ENCODE data around the gene GRM8.
A peak's percentile ranks its signal among the peaks of the same experiment; 100 is the strongest.

GRM8 gene

DNA sequence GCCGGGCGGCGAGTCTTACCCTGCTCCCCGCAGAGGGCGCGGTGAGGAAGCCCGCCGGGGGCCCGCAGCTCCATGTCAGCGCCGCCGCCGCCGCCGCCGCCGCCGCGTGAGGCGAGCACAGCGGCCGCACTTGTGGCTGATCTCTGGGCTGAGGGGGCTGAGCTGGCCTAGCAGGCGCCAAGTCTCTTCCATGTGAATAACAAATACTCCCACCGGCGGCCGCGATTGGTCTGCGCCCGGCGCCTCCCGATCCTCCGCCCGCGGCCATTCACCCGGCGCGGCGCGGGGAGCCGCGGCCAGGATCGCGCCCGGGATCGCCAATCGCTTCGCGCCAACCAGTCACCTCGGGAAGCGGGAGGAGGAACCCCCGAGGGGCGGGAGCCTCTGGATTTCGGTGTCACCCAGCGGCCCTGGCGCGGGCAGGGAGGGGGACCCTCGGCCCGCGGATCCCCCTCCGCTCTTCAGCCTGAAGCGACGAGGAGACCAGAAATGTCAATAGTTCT lies at the start of gene GRM8:
TSS of gene GRM8 (minus strand) at position 164 of the 503 bp plus-strand sequence.
- H3K9me3 Mint-ChIP-seq: no peaks in the 10 kb centered on the region
- DNase-seq (ENCODE audit: low spot score in 2 of 2) (no peak), ATAC-seq (replicated peaks; ENCODE audit: extremely low read depth, poor library complexity, severe bottlenecking) (peak; percentile 23)
- peaks cover 88% of the 10 kb centered on the region for H3K27me3 Mint-ChIP-seq
- peaks cover 8% of the 10 kb centered on the region for H3K36me3 Mint-ChIP-seq (ENCODE audit: insufficient read depth)
- H3K4me3 Mint-ChIP-seq: peak within 1 kb of the TSS; percentile 82
- peaks cover 19% of the 10 kb centered on the region for H3K4me1 Mint-ChIP-seq
- H3K27ac Mint-ChIP-seq (ENCODE audit: low read depth): no peak within 1 kb of the TSS

DNA sequence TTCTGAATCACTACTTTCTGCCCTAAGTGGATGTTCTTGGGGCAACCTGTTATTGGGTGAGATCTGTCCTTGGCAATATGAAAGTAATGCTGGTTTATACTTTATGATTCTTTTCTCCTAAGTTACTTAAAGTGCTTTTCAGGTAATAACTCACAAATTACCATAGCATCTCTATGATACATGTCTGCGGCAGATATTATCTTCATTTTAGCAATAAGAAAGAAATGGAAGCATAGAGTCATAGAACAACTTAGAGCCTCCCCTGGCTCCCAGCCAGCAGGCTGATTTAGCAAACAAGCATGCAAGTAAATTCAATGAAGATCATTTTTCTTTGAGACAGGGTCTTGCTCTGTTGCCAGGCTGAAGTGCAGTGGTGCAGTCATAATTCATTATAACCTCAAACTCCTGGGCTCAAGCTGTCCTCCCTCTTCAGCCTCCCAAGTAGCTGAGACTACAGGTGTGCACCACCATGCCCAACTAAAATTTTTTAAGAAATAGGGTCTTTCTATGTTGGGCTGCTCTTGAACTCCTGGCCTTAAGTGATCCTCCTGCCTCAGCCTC lies 38.1 kb upstream of the GRM8 start:
- ATAC-seq (replicated peaks; ENCODE audit: extremely low read depth, poor library complexity, severe bottlenecking) (no peak), DNase-seq (ENCODE audit: low spot score in 2 of 2) (no peak)
- H3K4me3 Mint-ChIP-seq: no peak overlapping the region
- peaks cover 67% of the 10 kb centered on the region for H3K27me3 Mint-ChIP-seq
- no peak overlapping the region for H3K27ac Mint-ChIP-seq (ENCODE audit: low read depth)
- H3K4me1 Mint-ChIP-seq: no peaks in the 10 kb centered on the region
- no peaks in the 10 kb centered on the region for H3K36me3 Mint-ChIP-seq (ENCODE audit: insufficient read depth)
- no peaks in the 10 kb centered on the region for H3K9me3 Mint-ChIP-seq

- DNase-seq (ENCODE audit: low spot score in 2 of 2) (no peak), ATAC-seq (replicated peaks; ENCODE audit: extremely low read depth, poor library complexity, severe bottlenecking) (no peak)
- Mint-ChIP-seq H3K27me3 (peaks cover 70% of the 10 kb centered on the region), H3K9me3 (no peaks in the 10 kb centered on the region), H3K4me3 (no peak overlapping the region), H3K4me1 (no peaks in the 10 kb centered on the region), H3K27ac (ENCODE audit: low read depth) (no peak overlapping the region), H3K36me3 (ENCODE audit: insufficient read depth) (no peaks in the 10 kb centered on the region)
These were observed 37.4 kb upstream of the GRM8 start for GRCh38 chr7:127290116-127290655.

DNA sequence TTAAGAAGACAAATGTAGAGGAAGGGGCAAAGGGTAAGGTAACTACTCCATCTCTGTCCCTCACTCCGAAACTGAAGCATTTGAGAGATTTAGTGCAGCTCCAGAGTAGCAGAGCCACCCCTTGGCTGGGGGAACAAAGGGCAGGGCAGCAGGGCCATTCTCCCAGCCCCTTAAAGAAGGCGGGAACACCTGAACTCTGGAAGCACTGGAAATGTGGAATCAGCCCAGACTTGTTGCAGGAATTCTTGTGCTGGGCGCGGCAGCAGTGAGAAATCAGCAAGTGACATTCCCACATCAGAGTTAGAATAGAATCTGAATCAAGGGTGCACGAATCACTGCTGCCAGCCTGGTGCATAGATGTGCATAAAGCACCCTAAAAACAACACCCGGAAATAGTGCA lies 34.4 kb upstream of the GRM8 start:
- H3K27ac Mint-ChIP-seq (ENCODE audit: low read depth): no peak overlapping the region
- peaks cover 54% of the 10 kb centered on the region for H3K27me3 Mint-ChIP-seq
- no peak overlapping the region for H3K4me3 Mint-ChIP-seq
- H3K9me3 Mint-ChIP-seq: no peaks in the 10 kb centered on the region
- H3K36me3 Mint-ChIP-seq (ENCODE audit: insufficient read depth): no peaks in the 10 kb centered on the region
- no peaks in the 10 kb centered on the region for H3K4me1 Mint-ChIP-seq
- DNase-seq (ENCODE audit: low spot score in 2 of 2) (no peak), ATAC-seq (replicated peaks; ENCODE audit: extremely low read depth, poor library complexity, severe bottlenecking) (no peak)

GRCh38 chr7:127270093-127270492 lies 17.4 kb upstream of the GRM8 start:
- no peak for ATAC-seq (replicated peaks; ENCODE audit: extremely low read depth, poor library complexity, severe bottlenecking)
- no peaks in the 10 kb centered on the region for H3K36me3 Mint-ChIP-seq (ENCODE audit: insufficient read depth)
- no peak for DNase-seq (ENCODE audit: low spot score in 2 of 2)
- no peaks in the 10 kb centered on the region for H3K9me3 Mint-ChIP-seq
- H3K27me3 Mint-ChIP-seq: peaks cover 73% of the 10 kb centered on the region
- no peak overlapping the region for H3K4me3 Mint-ChIP-seq
- H3K27ac Mint-ChIP-seq (ENCODE audit: low read depth): no peak overlapping the region
- no peaks in the 10 kb centered on the region for H3K4me1 Mint-ChIP-seq

- Mint-ChIP-seq H3K9me3 (no peaks in the 10 kb centered on the region), H3K27me3 (peaks cover 66% of the 10 kb centered on the region), H3K36me3 (ENCODE audit: insufficient read depth) (no peaks in the 10 kb centered on the region), H3K4me1 (no peaks in the 10 kb centered on the region), H3K27ac (ENCODE audit: low read depth) (no peak overlapping the region), H3K4me3 (no peak overlapping the region)
- DNase-seq (ENCODE audit: low spot score in 2 of 2) (no peak), ATAC-seq (replicated peaks; ENCODE audit: extremely low read depth, poor library complexity, severe bottlenecking) (no peak)
These were observed 13.3 kb upstream of the GRM8 start for GRCh38 chr7:127266047-127266446.

GRCh38 chr7:127264219-127264618 lies 11.5 kb upstream of the GRM8 start:
- no peak for ATAC-seq (replicated peaks; ENCODE audit: extremely low read depth, poor library complexity, severe bottlenecking)
- Mint-ChIP-seq H3K4me3 (no peak overlapping the region), H3K4me1 (no peaks in the 10 kb centered on the region), H3K27me3 (peaks cover 51% of the 10 kb centered on the region), H3K36me3 (ENCODE audit: insufficient read depth) (no peaks in the 10 kb centered on the region), H3K27ac (ENCODE audit: low read depth) (no peak overlapping the region), H3K9me3 (peaks cover 6% of the 10 kb centered on the region)
- DNase-seq (ENCODE audit: low spot score in 2 of 2): no peak

- DNase-seq (ENCODE audit: low spot score in 2 of 2): no peak
- Mint-ChIP-seq H3K4me3 (no peak overlapping the region), H3K27me3 (peaks cover 55% of the 10 kb centered on the region), H3K36me3 (ENCODE audit: insufficient read depth) (peaks cover 3% of the 10 kb centered on the region), H3K9me3 (peaks cover 10% of the 10 kb centered on the region), H3K27ac (ENCODE audit: low read depth) (no peak overlapping the region), H3K4me1 (peaks cover 4% of the 10 kb centered on the region)
- no peak for ATAC-seq (replicated peaks; ENCODE audit: extremely low read depth, poor library complexity, severe bottlenecking)
These were observed 5.4 kb upstream of the GRM8 start for GRCh38 chr7:127258111-127258510.

- no peak for ATAC-seq (replicated peaks; ENCODE audit: extremely low read depth, poor library complexity, severe bottlenecking)
- peaks cover 5% of the 10 kb centered on the region for H3K36me3 Mint-ChIP-seq (ENCODE audit: insufficient read depth)
- H3K9me3 Mint-ChIP-seq: peaks cover 10% of the 10 kb centered on the region
- no peak overlapping the region for H3K27ac Mint-ChIP-seq (ENCODE audit: low read depth)
- H3K27me3 Mint-ChIP-seq: peaks cover 56% of the 10 kb centered on the region
- no peak for DNase-seq (ENCODE audit: low spot score in 2 of 2)
- peaks cover 10% of the 10 kb centered on the region for H3K4me1 Mint-ChIP-seq
- no peak overlapping the region for H3K4me3 Mint-ChIP-seq
These were observed 4.3 kb upstream of the GRM8 start for GRCh38 chr7:127257086-127257485.

- Mint-ChIP-seq H3K27me3 (peaks cover 56% of the 10 kb centered on the region), H3K27ac (ENCODE audit: low read depth) (no peak overlapping the region), H3K36me3 (ENCODE audit: insufficient read depth) (peaks cover 6% of the 10 kb centered on the region), H3K9me3 (peaks cover 10% of the 10 kb centered on the region), H3K4me3 (no peak overlapping the region), H3K4me1 (peaks cover 18% of the 10 kb centered on the region)
- ATAC-seq (replicated peaks; ENCODE audit: extremely low read depth, poor library complexity, severe bottlenecking) (no peak), DNase-seq (ENCODE audit: low spot score in 2 of 2) (no peak)
These were observed 3.4 kb upstream of the GRM8 start for GRCh38 chr7:127256041-127256725.

DNA sequence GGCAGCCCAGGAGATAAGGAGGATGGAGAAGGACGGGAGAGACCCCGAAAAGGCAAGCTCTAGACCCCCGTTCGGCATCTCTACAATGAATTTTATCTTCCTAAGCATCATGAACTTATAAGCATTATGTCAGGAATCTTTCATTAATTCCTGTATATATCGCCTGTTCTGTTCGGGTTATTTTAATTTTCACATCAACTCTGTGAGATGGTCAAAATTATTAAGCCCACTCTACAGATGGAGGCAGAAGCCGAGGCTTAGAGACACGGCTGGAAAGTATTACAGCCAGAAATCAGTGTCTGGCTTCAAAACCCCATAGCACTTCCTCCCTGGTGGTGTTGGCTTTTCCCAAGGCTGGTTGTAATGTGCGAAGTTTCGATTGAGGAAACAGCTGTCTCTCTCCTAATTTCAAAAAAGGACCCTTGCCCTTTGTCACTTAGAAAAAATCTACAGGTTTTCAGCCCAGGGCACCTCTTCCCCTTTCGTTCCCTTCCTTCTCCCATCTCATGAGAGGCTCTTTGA lies 1.5 kb upstream of the GRM8 start:
- peaks cover 3% of the 10 kb centered on the region for H3K9me3 Mint-ChIP-seq
- DNase-seq (ENCODE audit: low spot score in 2 of 2) (no peak), ATAC-seq (replicated peaks; ENCODE audit: extremely low read depth, poor library complexity, severe bottlenecking) (no peak)
- peaks cover 19% of the 10 kb centered on the region for H3K4me1 Mint-ChIP-seq
- H3K27me3 Mint-ChIP-seq: peaks cover 74% of the 10 kb centered on the region
- H3K36me3 Mint-ChIP-seq (ENCODE audit: insufficient read depth): peaks cover 8% of the 10 kb centered on the region
- peak overlapping the region; percentile 82 for H3K4me3 Mint-ChIP-seq
- no peak overlapping the region for H3K27ac Mint-ChIP-seq (ENCODE audit: low read depth)

GRCh38 chr7:127253281-127254162 lies 781 bp upstream of the GRM8 start:
- peak; percentile 66 for ATAC-seq (replicated peaks; ENCODE audit: extremely low read depth, poor library complexity, severe bottlenecking)
- Mint-ChIP-seq H3K36me3 (ENCODE audit: insufficient read depth) (peaks cover 8% of the 10 kb centered on the region), H3K27me3 (peaks cover 81% of the 10 kb centered on the region), H3K27ac (ENCODE audit: low read depth) (no peak overlapping the region), H3K4me3 (peak overlapping the region; percentile 82), H3K9me3 (no peaks in the 10 kb centered on the region), H3K4me1 (peaks cover 19% of the 10 kb centered on the region)
- DNase-seq (ENCODE audit: low spot score in 2 of 2): peak in 1 of 2 donors; percentile 34

Measured in central memory CD8-positive, alpha-beta T cell (primary cell).